Measurements from ENCODE around the gene SUPT3H. TPM values are rescaled to one million over a fixed set of nuclear protein-coding genes. Genes with fewer than 3 reads are reported as not detected.
A peak's percentile ranks its signal among the peaks of the same experiment; 100 is the strongest.

Gene SUPT3H
- total RNA-seq, 1 donor from 2014 or later, result 23.2 TPM

DNA sequence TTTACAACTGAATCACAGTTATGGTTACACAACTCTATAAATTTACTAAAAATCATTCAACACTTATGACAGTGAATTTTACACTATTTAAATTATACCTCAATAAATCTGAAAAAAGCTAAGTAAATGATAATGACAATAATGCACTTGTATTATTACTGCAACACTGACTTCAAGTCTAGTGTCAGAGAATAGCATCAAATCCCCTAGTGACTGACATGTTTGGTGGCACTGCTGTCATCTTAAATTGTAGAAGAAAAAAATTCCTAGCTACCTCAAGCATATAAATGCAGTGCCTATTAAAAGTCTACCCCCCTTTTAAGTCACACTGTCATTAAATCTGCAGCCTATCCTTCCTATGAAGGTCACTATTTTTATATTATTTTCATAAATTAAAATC, 239.0 kb downstream of the SUPT3H start:
- TF ChIP-seq, protein P1, sequence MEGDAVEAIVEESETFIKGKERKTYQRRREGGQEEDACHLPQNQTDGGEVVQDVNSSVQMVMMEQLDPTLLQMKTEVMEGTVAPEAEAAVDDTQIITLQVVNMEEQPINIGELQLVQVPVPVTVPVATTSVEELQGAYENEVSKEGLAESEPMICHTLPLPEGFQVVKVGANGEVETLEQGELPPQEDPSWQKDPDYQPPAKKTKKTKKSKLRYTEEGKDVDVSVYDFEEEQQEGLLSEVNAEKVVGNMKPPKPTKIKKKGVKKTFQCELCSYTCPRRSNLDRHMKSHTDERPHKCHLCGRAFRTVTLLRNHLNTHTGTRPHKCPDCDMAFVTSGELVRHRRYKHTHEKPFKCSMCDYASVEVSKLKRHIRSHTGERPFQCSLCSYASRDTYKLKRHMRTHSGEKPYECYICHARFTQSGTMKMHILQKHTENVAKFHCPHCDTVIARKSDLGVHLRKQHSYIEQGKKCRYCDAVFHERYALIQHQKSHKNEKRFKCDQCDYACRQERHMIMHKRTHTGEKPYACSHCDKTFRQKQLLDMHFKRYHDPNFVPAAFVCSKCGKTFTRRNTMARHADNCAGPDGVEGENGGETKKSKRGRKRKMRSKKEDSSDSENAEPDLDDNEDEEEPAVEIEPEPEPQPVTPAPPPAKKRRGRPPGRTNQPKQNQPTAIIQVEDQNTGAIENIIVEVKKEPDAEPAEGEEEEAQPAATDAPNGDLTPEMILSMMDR (IDR thresholded peaks at IDR 0.05; ENCODE audit: unreplicated experiment), result no peak
- H3K9me3 Mint-ChIP-seq, result peaks cover 57% of the 10 kb centered on the region
- no peak for DNase-seq (ENCODE audit: low spot score in 2 of 2, unreplicated experiment in 2 of 2)
- H3K4me1 Mint-ChIP-seq, result peaks cover 6% of the 10 kb centered on the region
- H3K27me3 Mint-ChIP-seq (ENCODE audit: low read depth), result no peaks in the 10 kb centered on the region
- H3K27ac Mint-ChIP-seq, result no peak overlapping the region
- H3K36me3 Mint-ChIP-seq, result peaks cover 40% of the 10 kb centered on the region
- H3K4me3 Mint-ChIP-seq, result no peak overlapping the region

DNA sequence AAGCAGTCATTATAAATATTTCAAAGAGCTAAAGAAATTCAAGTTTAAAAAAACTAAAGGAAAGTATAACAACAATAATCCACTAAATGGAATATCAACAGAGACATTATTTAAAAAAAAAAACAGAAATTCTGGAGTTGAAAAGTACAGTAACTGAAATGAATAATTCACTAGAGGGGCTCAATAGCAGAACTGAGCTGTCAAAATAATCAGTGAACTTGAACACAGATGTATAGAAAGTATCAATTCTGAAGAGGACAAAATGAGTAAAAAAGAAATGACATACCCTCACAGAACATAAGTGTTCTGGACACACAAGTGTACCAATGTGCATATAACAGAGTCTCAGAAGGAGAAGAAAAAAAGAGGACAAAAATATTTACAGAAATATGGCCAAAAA, 241.2 kb downstream of the SUPT3H start:
- Mint-ChIP-seq H3K4me3 (no peak overlapping the region), H3K36me3 (peaks cover 22% of the 10 kb centered on the region), H3K27ac (no peak overlapping the region)

DNA sequence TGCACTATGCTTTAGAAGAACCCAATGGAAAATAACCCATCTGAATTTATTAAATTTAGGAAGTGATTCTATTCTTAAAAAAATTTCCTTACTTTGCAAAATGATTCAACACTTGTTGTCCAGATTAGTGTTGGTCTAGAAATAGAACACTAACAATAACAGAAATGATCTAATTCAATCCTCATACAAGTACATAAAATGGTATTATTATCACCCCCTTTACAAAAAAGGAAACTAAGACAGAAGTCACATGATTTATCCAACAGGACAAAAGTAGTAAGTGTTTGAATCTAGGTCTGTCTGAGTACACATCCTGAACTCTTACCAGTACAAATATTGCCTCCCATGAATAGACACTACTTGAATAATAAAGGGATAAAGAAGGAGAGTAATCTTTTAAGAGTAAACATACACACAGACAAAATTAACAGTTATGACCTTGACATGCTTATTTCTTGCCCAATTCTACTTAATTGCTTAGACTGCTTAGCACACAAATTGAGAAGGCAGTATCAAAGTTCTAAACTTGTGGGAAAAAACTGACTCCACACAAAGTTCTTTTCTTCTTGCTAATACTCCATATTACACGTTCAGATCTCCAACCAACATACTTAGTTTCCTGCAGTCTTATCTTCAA, 245.0 kb downstream of the SUPT3H start:
- no peaks in the 10 kb centered on the region for H3K27me3 Mint-ChIP-seq (ENCODE audit: low read depth)
- peaks cover 7% of the 10 kb centered on the region for H3K4me1 Mint-ChIP-seq

More for the DNA sequence above, 241.2 kb downstream of the SUPT3H start:
- Mint-ChIP-seq H3K4me1 (peaks cover 10% of the 10 kb centered on the region), H3K27me3 (ENCODE audit: low read depth) (no peaks in the 10 kb centered on the region), H3K9me3 (peaks cover 37% of the 10 kb centered on the region)
- TF ChIP-seq, protein P1 (IDR thresholded peaks at IDR 0.05; ENCODE audit: unreplicated experiment), result no peak
- no peak for DNase-seq (ENCODE audit: low spot score in 2 of 2, unreplicated experiment in 2 of 2)

DNA sequence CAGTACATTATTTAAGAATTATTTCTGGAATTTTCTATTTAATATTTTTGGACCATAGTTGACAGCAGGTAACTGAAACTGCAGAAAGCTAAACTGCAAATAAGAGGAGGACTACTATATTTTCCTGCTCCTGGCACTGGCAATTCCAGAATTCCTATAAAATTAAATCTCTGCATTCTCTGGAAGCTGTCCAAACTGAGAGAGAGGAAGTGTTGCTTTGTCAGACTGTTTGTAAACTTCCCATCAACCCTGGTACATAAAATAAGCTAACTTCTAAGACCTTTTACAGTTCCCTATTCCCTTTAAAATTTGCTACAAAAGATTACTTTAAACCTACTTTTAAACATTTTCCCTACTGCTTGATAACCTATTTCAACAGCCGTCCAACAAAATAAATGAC, 245.7 kb downstream of the SUPT3H start:
- Mint-ChIP-seq H3K9me3 (peaks cover 21% of the 10 kb centered on the region), H3K27me3 (ENCODE audit: low read depth) (no peaks in the 10 kb centered on the region), H3K36me3 (peaks cover 14% of the 10 kb centered on the region), H3K4me3 (no peak overlapping the region), H3K27ac (peak overlapping the region; percentile 74), H3K4me1 (peaks cover 7% of the 10 kb centered on the region)
- TF ChIP-seq, protein P1 (IDR thresholded peaks at IDR 0.05; ENCODE audit: unreplicated experiment), result no peak
- DNase-seq (ENCODE audit: low spot score in 2 of 2, unreplicated experiment in 2 of 2), result no peak

More for the DNA sequence above, 245.0 kb downstream of the SUPT3H start:
- no peak overlapping the region for H3K4me3 Mint-ChIP-seq
- TF ChIP-seq, protein P1 (IDR thresholded peaks at IDR 0.05; ENCODE audit: unreplicated experiment), result no peak
- H3K36me3 Mint-ChIP-seq, result peaks cover 16% of the 10 kb centered on the region
- H3K27ac Mint-ChIP-seq, result peak overlapping the region; percentile 24
- no peak for DNase-seq (ENCODE audit: low spot score in 2 of 2, unreplicated experiment in 2 of 2)
- peaks cover 27% of the 10 kb centered on the region for H3K9me3 Mint-ChIP-seq

DNA sequence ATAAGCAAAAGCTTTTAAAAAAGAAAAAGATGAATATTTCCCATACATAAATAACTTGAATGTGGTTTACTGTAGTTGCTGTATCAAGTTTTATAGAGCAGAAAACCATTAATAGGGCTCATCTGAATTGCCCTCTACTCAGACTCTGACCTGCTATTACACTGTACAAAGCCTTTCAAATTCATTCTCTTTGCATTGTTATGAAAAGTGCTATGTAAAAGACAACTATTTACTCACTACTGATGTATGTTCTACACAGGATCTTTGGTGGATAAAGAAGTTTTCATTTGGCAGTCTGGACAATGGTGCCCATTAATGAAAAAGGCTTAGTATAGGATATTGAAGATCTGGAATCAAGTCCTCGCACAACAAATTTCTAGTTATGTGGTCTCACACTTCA, 248.7 kb downstream of the SUPT3H start:
- DNase-seq (ENCODE audit: low spot score in 2 of 2, unreplicated experiment in 2 of 2), result no peak
- H3K9me3 Mint-ChIP-seq, result no peaks in the 10 kb centered on the region

More for the DNA sequence above, 248.7 kb downstream of the SUPT3H start:
- peaks cover 7% of the 10 kb centered on the region for H3K4me1 Mint-ChIP-seq
- H3K27me3 Mint-ChIP-seq (ENCODE audit: low read depth), result no peaks in the 10 kb centered on the region
- H3K4me3 Mint-ChIP-seq, result no peak overlapping the region
- no peak overlapping the region for H3K27ac Mint-ChIP-seq
- TF ChIP-seq, protein P1 (IDR thresholded peaks at IDR 0.05; ENCODE audit: unreplicated experiment), result no peak
- H3K36me3 Mint-ChIP-seq, result no peaks in the 10 kb centered on the region
